Measurements from ENCODE around the gene UBIAD1.

- TF ChIP-seq, protein P1, sequence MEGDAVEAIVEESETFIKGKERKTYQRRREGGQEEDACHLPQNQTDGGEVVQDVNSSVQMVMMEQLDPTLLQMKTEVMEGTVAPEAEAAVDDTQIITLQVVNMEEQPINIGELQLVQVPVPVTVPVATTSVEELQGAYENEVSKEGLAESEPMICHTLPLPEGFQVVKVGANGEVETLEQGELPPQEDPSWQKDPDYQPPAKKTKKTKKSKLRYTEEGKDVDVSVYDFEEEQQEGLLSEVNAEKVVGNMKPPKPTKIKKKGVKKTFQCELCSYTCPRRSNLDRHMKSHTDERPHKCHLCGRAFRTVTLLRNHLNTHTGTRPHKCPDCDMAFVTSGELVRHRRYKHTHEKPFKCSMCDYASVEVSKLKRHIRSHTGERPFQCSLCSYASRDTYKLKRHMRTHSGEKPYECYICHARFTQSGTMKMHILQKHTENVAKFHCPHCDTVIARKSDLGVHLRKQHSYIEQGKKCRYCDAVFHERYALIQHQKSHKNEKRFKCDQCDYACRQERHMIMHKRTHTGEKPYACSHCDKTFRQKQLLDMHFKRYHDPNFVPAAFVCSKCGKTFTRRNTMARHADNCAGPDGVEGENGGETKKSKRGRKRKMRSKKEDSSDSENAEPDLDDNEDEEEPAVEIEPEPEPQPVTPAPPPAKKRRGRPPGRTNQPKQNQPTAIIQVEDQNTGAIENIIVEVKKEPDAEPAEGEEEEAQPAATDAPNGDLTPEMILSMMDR (IDR thresholded peaks at IDR 0.05) = no peak
- no peak for TF ChIP-seq POLR2A (IDR thresholded peaks at IDR 0.05)
These were observed 24.8 kb upstream of the UBIAD1 start for GRCh38 chr1:11248169-11248568.
